NOMO-1 (cell line): ENCODE data around the gene SLC17A7.
A peak's percentile ranks its signal among the peaks of the same experiment; 100 is the strongest.
"Not testable (repeated sequence)": the region's sequence is repeated elsewhere in the genome, so short reads cannot be mapped to it uniquely, and the experiment has no call there.

Source experiments
- DNase-seq, 2 experiments: peaks; one replicate each; lab custom pipeline; 2025; ENCODE audit not compliant: unreplicated experiment in 2 of 2; lab: John Stamatoyannopoulos, UW

Gene SLC17A7

DNA sequence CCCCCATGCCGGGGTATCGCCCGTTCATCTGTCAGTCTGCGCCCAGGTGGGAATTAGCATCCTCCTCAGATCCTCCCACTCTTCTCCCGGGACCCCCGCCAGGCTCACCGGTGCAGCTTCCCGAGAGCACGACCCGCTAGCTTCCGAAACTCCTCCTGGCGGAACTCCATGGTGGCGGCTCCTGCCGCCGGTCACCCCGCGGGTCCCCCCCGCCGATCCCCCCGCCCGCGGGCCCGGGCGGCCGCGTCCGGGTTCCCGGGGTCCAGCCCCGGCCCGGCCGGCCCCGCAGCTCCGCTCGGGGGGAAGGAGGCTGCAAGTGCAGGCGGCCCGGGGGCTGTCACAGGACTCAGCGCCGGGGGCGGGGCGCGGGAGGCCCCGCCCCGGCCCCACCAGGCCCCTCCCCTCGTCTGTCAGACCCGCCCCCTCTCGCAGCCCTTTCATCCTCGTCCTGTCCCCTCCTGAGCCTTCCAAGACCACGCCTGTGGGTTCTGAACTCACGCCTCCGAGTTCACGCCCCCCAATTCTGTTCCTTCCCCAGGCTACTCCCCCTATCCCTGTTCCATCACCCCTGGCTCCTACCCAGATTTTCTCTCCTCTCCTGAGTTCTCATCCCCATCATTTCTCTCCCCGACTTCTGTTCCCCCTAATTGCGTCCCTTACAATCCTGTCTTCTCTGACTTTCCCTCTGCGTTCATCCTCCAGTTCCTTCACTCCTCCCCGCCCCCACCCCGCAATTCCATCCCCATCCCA lies at the start of gene SLC17A7:
TSS of gene SLC17A7 (minus strand) at position 318 of the 750 bp plus-strand sequence. CDS start at position 170, 148 bp downstream.
- no peak for DNase-seq

DNA sequence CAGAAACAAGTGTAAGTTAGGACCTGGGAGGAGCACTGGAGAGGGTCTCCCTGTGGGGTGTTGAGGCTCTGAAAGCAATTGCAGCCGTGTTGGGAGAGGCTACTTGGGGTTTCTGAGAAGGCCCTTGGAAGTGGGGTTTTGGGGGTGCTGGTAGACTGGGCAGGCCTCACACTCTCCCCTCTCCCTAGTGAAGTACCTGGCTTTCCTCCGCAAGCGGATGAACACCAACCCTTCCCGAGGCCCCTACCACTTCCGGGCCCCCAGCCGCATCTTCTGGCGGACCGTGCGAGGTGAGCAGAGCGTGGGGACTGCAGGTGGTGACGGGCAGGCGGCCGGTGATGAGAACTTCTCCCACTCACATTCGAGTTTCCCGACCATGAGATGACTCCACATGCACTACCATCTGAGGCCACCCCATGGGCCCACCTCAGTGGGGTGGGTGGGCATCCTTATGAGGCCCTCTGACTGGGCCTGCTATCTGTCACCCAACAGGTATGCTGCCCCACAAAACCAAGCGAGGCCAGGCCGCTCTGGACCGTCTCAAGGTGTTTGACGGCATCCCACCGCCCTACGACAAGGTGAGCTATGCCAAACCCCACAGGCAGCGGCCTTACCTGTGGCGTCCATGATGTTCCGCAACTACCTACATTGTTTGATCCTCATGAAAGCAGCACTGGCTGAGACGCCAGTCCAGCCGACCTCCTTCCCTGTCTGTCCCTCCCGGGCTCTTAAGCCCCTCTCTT lies 49.1 kb upstream of the SLC17A7 start:
- no peak for DNase-seq

DNA sequence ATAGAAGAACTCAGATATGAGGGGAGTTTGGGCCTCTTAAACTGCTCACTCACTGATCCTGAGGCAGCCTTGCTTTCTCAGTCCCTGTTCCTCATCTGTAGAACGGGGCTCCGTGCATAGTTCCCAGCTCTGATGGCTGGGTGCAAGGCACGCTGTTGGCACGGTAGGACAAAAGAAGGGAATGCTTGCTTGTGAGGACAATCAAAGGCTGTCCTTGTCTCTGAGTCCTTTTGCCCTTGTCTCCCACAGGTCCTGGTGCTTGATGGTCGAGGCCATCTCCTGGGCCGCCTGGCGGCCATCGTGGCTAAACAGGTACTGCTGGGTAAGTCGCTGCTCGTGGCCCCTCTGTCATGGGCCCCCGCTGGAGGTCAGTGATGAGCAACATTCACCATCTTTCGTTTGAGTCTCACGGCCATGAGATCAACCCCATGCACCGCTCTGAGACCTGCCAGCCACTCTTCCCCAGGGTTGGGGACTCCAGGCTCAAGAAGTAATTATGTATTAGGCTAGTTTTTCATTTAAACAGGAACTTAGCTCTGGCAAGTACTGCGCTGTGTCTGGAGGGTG lies 48.4 kb upstream of the SLC17A7 start:
- DNase-seq, result no peak

DNA sequence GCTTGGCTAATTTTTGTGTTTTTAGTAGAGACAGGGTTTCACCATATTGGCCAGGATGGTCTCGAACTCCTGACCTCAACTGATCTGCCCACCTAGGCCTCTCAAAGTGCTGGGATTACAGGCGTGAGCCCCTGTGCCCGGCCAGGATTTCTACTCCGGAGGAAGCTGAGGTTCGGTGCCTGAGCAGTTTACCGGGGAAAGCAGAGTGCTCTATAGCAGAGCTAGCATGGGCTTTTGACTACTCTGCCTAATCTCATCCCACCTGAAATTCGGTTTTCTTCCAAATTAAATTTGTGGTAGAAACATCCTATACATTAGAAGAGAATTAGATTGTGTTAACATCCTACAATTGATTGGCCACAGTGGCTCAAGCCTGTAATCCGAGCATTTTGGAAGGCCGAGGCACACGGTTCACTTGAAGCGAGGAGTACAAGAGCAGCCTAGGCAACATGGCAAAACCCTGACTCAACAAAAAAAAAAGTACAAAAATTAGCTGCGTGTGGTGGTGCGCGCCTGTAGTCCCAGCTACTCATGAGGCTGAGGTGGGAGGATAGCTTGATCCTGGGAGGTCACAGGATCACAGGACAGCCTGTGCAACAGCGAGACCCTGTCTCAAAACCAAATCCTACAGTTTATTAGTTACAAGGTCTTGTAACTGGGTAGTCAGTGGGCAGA lies 47.7 kb upstream of the SLC17A7 start:
- DNase-seq, result no peak

DNA sequence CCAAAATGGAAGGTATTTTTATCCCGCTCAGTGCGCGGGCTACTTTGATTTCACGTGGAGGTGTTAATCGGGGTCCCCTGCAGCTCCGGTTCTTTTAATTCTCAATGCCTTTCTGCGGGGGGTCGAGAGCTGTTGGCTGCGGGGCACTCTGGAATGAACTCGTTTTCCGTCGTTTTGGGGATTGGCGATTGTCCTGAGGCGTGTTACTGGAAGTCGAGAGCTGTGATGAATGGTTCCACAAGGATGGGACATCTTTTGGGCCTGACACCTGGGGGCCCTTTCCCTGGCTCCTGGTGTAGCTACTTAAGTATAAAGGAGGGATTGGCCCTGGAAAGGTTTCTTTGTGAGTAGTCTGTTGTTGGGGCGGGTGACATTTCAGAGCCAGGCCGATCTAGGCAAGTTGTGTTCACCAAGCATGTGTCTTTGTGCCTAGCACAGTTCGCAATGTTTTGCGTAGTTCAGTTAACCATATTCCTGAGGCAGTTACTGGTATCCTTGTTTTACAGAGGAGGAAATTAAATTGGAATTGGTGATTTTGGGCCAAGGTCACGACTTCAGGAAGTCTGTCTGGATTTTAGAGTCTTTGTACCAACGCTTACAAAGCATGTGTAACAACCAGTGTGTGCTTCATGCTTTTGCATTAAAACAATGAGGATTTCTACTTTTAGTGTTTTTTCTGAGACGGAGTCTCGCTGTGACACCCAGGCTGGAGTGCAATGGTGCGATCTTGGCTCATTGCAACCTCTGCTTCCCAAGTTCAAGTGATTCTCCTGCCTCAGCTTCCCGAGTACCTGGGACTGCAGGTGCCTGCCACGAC lies 46.9 kb upstream of the SLC17A7 start:
- DNase-seq, result no peak

DNA sequence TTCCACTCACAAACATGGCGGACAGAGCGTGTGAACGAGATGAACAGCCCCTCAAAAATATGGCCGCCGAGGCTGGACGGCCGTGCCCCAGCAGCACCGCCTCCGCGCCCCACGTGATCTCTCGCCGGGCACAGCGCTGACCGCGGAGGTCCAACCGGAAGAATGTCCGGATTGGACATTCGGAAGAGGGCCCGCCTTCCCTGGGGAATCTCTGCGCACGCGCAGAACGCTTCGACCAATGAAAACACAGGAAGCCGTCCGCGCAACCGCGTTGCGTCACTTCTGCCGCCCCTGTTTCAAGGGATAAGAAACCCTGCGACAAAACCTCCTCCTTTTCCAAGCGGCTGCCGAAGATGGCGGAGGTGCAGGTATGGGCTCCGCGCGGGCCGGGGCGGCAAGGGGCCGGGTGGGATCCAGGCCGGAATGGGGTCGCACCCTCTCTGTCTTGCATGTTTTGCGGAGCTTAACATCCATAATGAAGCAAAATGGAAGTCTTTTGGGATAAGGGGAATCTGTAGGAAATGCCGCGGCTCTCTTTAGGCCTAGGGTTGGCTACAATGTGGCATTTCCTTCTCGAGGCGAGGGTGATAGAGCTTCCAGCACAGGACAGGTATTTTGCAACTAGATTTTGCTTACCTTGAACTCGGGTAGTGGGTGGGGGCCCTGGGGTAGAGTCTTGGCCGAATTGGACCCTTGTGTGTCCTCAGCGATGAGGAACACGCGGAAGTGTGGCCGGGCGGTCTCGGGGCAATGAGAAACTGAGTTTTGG lies 46.1 kb upstream of the SLC17A7 start, which contains the start of gene RPL13A:
TSS of gene RPL13A (plus strand) at position 332 of the 769 bp plus-strand sequence. CDS start at position 354, 22 bp downstream.
- DNase-seq, result peak; percentile 98 to 99

DNA sequence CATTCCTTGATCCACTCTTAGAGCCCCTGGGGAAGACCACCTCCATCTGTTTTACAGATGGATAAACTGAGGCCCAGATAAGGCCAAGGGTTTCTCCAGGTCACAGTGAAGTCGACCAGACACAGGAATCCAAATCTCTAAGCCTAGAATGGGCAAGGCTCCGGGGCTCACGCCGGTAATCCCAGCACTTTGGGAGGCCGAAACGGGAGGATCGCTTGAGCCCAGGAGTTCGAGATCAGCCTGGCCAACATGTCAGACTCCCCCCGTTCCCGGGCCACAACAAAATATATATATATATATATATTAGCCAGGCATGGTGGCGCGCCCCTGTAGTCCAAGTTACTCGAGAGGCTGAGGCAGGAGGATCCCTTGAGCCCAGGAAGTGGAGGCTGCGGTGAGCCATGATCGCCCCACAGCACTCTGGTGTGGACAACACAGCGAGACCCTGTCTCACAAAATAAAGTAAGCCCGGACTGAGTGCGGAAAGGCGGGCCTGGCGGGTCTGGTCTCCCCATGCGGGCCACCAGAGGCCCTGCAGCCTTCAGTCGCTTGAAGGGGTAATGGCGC lies 45.5 kb upstream of the SLC17A7 start:
- DNase-seq, result no peak

DNA sequence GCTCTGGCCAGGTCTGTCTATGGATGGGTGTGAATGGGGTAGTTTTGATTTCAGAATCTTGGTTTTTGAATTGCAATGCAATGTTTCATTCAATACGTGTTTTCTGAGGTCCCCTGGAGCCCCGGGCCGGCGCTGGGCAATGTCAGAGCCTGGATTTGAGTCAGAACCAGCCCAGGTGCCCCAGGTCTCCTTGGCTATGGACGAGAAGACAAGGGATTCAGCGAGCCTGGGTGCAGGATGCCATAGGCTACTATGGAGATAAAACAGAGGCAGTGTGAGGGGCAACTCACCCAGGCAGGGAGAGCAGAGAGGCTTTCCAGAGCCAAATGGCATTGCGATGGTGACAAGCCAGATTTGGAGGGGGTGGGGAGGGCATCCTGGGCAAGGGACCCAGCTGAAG lies 44.9 kb upstream of the SLC17A7 start:
- DNase-seq, result no peak

DNA sequence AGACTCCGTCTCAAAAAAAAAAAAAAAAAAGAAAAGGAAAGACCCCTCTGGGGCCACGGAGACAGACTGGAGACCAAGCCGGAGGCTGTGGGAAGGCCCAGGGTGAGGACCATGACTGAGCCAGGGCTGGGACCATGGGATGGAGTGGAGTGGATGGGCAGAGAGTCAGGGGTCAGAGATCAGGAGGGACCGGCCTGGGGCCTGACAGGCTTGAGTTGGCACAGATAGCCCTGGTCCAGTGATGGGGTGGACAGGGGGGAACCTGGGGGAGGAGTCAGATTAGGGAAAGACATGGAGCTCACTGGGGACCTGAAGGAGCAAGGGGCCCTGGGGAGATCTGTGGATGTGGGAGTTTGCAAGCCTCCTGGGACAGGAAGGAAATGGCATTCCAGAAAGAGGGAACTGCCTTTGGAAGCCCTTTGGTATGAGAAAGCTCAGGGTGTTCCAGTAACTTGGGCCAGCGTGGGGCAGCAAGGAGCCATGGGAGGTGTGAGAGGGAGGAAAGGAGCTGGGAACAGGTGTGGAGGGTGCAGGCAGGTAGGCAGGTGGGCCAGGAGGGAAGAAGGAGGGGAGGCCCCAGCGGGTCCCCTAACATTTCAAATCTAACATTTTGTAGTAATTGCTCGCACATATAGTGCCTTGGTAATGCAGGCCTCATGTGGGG lies 39.8 kb upstream of the SLC17A7 start:
- no peak for DNase-seq

DNA sequence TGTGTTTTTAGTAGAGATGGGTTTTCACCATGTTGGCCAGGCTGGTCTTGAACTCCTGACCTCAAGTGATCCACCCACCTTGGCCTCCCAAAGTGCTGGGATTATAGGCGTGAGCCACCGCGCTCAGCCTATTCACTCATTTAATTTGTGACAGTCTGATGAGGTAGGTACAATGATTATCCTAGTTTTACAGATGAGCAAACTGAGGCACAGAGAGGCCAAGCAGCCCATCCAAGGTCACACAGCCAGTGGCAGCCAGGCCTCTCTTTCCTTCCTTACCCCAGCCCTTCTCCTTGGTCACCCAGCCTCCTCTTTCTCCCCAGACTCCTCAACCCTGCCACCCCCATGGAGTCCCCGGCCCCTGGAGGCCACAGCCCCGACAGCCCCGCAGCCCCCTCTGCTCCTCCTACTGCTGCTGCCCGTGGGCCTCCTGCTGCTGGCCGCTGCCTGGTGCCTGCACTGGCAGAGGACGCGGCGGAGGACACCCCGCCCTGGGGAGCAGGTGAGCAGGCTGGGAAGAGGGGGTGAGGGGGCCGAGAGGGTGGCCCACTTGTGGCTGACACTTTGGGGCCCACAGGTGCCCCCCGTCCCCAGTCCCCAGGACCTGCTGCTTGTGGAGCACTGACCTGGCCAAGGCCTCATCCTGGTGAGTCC lies 38.8 kb upstream of the SLC17A7 start:
- no peak for DNase-seq

DNA sequence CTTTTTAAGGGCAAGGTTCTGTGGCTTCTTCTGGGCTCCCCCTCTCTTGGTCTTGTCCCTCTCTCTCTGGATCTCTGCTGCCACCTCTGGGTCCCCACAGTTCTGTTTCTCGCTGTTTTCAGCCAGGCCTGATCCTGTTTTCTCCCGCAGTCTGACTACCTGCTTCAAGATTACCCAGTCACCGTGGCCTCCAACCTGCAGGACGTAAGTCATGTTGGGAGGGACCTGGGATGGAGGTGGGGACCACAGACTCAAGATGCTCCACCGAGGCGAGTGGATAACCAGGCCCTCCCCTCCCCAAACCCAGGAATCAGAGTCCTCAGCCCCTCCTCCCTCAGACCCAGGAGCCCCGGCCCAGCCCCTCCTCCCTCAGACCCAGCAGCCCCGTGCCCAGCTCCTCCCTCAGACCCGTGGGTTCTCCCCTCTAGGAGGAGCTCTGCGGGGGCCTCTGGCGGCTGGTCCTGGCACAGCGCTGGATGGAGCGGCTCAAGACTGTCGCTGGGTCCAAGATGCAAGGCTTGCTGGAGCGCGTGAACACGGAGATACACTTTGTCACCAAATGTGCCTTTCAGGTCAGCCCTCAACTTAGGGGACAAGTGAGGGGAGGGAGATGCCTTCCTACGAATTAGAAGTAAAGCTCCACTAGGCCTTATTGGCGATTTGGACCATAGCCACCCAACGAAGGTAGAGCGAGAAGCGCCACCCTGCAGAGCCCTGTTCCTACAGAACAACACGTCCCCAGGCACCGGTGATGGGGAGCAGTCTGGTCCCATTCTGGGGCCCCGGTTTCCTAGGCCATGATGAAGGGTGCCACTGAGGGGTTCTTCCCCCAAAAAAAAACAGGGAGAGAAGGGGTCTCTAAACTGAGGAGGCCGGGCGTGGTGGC lies 34.9 kb upstream of the SLC17A7 start:
- DNase-seq, result no peak

DNA sequence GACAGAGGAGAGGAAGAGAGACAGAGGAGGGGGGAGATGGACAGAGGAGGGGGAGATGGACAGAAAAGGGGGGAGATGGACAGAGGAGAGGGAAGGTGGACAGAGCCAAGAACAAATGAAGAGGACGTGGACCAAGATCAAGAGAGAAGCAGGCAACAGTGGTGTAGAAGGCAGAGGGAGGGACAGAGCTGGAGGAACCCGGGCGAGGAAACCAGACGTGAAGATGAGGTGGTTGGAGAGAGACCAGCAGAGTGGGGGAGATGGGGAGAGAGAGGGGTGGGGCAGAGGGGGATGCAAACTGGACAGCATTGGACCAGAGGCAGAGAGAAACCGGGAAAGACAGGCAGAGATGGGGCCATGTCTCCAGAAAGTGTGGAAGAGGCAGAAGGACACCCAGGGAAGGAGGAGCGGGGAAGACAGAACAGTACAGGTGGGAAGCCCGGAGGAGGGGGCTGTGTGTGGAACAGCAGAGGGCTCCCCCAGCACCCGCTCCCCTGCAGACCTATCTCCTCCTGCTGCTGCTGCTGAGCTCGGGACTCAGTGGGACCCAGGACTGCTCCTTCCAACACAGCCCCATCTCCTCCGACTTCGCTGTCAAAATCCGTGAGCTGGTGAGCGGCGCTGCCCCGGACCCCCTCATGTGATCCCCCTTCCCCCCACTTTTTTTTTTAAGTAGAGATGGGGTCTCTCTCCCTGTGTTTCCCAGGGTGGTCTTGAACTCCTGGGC lies 34.0 kb upstream of the SLC17A7 start:
- no peak for DNase-seq

DNA sequence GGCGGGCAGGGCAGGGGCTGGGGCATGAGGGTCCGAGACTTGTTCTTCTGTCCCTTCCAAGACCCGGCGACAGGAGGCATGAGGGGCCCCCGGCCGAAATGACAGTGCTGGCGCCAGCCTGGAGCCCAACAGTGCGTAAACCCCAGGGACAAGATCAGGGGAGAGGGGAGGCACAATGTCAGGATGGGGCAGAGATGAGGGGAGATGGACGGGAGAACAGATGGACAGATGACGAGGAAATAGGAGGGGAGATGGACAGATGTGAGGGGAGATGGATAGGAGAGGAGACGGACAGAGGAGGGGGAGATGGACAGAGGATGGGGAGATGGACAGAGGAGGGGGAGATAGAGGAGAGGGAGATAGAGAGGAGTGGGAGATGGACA lies 33.2 kb upstream of the SLC17A7 start:
- no peak for DNase-seq

DNA sequence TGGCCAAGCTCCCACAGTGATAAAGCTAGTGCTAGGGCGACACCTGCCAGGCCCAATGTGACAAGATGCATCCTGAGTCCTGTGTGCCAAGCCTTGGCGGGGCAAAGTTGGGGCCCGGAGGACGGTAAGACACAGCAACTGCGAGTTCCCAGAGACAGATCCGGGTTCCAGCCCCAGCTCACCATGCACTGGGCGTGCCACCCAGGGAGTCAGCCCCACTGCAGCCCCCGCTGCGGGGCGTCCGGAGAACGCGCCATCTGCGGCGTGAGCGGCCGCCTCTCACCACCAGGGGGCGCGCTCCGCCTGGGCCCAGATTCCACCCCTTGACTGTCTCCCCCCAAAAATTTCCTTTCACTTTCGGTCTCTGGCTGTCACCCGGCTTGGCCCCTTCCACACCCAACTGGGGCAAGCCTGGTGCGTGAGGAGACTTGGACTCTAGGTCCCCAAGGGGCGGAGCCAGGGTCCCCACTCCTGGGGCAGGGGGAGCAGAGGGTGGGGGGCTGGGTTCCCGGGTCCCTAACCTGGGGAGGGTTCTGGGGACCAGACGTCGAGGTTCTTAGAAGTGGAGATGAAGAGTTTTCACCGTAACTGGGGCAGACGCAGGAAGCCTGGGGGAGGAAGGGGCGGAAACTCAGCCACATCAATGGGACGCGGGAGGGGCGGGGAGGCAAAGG lies 32.7 kb upstream of the SLC17A7 start, which contains the start of gene FLT3LG:
TSS of gene FLT3LG (plus strand) at position 348 of the 674 bp plus-strand sequence. CDS start 425 bp downstream, outside the sequence.
- DNase-seq, result peak; percentile 86 to 93

DNA sequence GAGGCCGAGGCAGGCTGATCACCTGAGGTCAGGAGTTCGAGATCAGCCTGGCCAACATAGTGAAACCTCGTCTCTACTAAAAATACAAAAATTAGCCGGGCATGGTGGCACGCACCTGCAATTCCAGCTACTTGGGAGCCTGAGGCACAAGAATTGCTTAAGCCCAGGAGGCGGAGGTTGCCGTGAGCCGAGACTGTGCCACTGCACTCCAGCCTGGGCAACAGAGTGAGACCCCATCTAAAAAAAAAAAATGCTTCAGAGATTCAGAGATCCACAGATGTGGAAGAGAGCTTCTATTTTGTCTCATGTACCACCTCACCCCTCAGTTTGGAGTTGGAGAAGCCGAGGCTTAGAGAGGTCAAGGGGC lies 32.2 kb upstream of the SLC17A7 start:
- not testable (repeated sequence) for DNase-seq

DNA sequence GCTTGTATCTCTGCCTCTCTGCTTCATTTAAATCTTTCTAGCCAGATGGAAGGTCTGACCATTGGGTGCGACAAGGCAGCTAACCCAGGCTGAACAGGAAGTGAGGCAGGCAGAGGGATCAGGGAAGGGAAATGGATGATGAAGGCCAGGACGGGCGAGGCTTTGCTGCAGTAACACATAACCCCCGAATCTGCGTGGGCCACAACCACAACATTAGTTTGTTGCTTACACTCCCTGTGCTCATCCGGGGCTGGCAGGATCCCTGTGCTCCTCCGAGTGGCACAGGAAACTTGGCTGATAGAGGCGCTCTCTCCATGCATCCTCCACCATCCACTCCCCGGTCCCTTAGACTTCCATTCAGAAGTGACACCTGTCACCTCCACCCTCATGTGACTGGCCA lies 31.6 kb upstream of the SLC17A7 start:
- DNase-seq, result no peak
